ENCODE results near the gene HUS1.
"Not testable (repeated sequence)": the region's sequence is repeated elsewhere in the genome, so short reads cannot be mapped to it uniquely, and the experiment has no call there.

Gene HUS1

GRCh38 chr7:47979145-47979831, at the start of gene HUS1:
Gene HUS1, minus strand, starts transcription at chr7:47979615. Its CDS starts 96 bp downstream, at chr7:47979519.
- Mint-ChIP-seq H3K27me3 (no peaks in the 10 kb centered on the region), H3K9me3 (no peaks in the 10 kb centered on the region), H3K4me1 (peaks cover 34% of the 10 kb centered on the region), H3K36me3 (ENCODE audit: insufficient read depth) (peaks cover 42% of the 10 kb centered on the region), H3K27ac (ENCODE audit: low read depth) (peak within 1 kb of the TSS; percentile 95), H3K4me3 (peak within 1 kb of the TSS; percentile 90)
- DNase-seq (ENCODE audit: low spot score in 2 of 2) (peak; percentile 84 to 93), ATAC-seq (replicated peaks; ENCODE audit: extremely low read depth, poor library complexity, severe bottlenecking) (peak; percentile 98)

DNA sequence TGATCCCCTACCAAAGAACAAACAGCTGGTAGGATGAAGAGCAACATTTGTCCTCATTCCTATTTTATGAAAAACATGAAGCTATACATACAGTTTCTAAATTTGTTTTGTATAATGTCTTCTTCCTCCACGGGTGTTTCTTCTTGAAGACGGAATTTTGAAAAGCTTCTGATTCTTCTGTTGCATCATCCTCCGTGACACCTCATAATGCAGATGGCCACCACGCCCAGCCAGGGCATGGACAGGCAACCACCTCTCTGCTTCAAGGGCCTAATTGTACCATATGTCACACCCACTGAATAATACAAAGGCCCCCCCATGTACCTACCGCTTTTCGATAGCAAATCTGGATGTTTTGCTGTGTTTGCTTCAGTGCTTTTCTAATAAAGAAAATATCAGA, 49.5 kb upstream of the HUS1 start, which contains the start of gene SUN3:
SUN3 (minus strand) TSS at position 170 of the 400 bp plus-strand sequence; CDS start at position 1, 169 bp downstream.
- Mint-ChIP-seq H3K27me3 (peaks cover 30% of the 10 kb centered on the region), H3K27ac (ENCODE audit: low read depth) (no peak within 1 kb of the TSS)
- no peak for ATAC-seq (replicated peaks; ENCODE audit: extremely low read depth, poor library complexity, severe bottlenecking)

DNA sequence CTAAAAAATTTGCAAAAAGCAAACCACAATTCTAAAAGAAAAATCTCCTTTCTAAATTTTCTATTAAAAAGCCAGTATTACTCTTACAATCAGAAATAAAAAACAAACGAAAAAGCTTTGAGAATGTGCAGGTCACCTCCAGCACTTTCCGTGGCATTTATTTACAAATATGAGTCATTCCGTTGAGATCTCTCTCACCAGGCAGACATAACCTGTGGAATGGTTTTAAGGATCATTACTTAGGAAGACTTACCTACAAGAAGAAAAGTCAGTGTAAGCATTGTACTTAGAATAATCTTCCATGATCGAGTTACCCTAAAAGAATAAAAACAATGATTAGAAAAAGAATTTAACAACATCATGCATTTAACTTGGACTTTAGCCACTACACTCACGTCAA, 46.2 kb upstream of the HUS1 start:
- Mint-ChIP-seq H3K9me3 (no peaks in the 10 kb centered on the region), H3K4me1 (no peaks in the 10 kb centered on the region), H3K36me3 (ENCODE audit: insufficient read depth) (no peaks in the 10 kb centered on the region), H3K4me3 (no peak overlapping the region), H3K27ac (ENCODE audit: low read depth) (no peak overlapping the region), H3K27me3 (peaks cover 42% of the 10 kb centered on the region)
- ATAC-seq (replicated peaks; ENCODE audit: extremely low read depth, poor library complexity, severe bottlenecking) (no peak), DNase-seq (ENCODE audit: low spot score in 2 of 2) (no peak)

More for the DNA sequence above, 49.5 kb upstream of the HUS1 start, which contains the start of gene SUN3:
- H3K4me3 Mint-ChIP-seq = no peak within 1 kb of the TSS
- no peaks in the 10 kb centered on the region for H3K9me3 Mint-ChIP-seq
- no peak for DNase-seq (ENCODE audit: low spot score in 2 of 2)
- H3K36me3 Mint-ChIP-seq (ENCODE audit: insufficient read depth) = no peaks in the 10 kb centered on the region
- H3K4me1 Mint-ChIP-seq = no peaks in the 10 kb centered on the region

GRCh38 chr7:48017674-48018073, 38.3 kb upstream of the HUS1 start:
- H3K4me1 Mint-ChIP-seq = no peaks in the 10 kb centered on the region

GRCh38 chr7:48016641-48017040, 37.2 kb upstream of the HUS1 start:
- Mint-ChIP-seq H3K27me3 (peaks cover 36% of the 10 kb centered on the region), H3K27ac (ENCODE audit: low read depth) (no peak overlapping the region), H3K4me1 (no peaks in the 10 kb centered on the region), H3K36me3 (ENCODE audit: insufficient read depth) (no peaks in the 10 kb centered on the region), H3K4me3 (no peak overlapping the region), H3K9me3 (peaks cover 10% of the 10 kb centered on the region)
- ATAC-seq (replicated peaks; ENCODE audit: extremely low read depth, poor library complexity, severe bottlenecking) = no peak
- DNase-seq (ENCODE audit: low spot score in 2 of 2) = no peak

More at GRCh38 chr7:48017674-48018073, 38.3 kb upstream of the HUS1 start:
- ATAC-seq (replicated peaks; ENCODE audit: extremely low read depth, poor library complexity, severe bottlenecking) (no peak), DNase-seq (ENCODE audit: low spot score in 2 of 2) (no peak)
- no peak overlapping the region for H3K27ac Mint-ChIP-seq (ENCODE audit: low read depth)
- H3K4me3 Mint-ChIP-seq = no peak overlapping the region
- peaks cover 40% of the 10 kb centered on the region for H3K27me3 Mint-ChIP-seq
- H3K9me3 Mint-ChIP-seq = peaks cover 10% of the 10 kb centered on the region
- H3K36me3 Mint-ChIP-seq (ENCODE audit: insufficient read depth) = no peaks in the 10 kb centered on the region

DNA sequence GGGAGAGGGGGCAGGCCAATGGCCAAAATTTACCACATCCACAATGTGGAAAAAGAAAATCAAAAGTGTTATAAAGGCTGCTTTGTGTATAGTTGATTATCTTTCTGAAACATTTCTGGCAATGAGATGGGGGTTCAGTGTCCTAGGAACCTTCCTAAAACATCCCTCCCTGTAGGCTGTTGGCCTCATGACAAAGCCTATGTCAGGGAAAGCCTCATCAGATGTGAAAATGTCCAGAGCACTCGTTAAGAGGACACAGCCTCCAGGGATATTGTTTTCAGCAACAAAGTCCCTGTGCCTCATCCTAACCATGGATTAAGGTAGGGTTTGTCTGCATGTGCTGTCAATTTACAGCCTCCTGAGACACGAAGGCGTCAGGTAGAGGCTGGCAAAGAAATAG, 32.5 kb upstream of the HUS1 start:
- ATAC-seq (replicated peaks; ENCODE audit: extremely low read depth, poor library complexity, severe bottlenecking) = no peak
- Mint-ChIP-seq H3K27ac (ENCODE audit: low read depth) (no peak overlapping the region), H3K4me3 (no peak overlapping the region), H3K36me3 (ENCODE audit: insufficient read depth) (no peaks in the 10 kb centered on the region), H3K9me3 (no peaks in the 10 kb centered on the region), H3K27me3 (peaks cover 11% of the 10 kb centered on the region), H3K4me1 (no peaks in the 10 kb centered on the region)
- DNase-seq (ENCODE audit: low spot score in 2 of 2) = no peak

- Mint-ChIP-seq H3K27me3 (peaks cover 13% of the 10 kb centered on the region), H3K4me3 (no peak overlapping the region), H3K27ac (ENCODE audit: low read depth) (no peak overlapping the region), H3K4me1 (no peaks in the 10 kb centered on the region), H3K36me3 (ENCODE audit: insufficient read depth) (no peaks in the 10 kb centered on the region), H3K9me3 (no peaks in the 10 kb centered on the region)
- DNase-seq (ENCODE audit: low spot score in 2 of 2) (no peak), ATAC-seq (replicated peaks; ENCODE audit: extremely low read depth, poor library complexity, severe bottlenecking) (no peak)
Observed at GRCh38 chr7:48011323-48011722, 31.9 kb upstream of the HUS1 start.

GRCh38 chr7:48009954-48010353, 30.5 kb upstream of the HUS1 start:
- peaks cover 20% of the 10 kb centered on the region for H3K27me3 Mint-ChIP-seq
- DNase-seq (ENCODE audit: low spot score in 2 of 2) = no peak
- no peaks in the 10 kb centered on the region for H3K4me1 Mint-ChIP-seq
- ATAC-seq (replicated peaks; ENCODE audit: extremely low read depth, poor library complexity, severe bottlenecking) = no peak
- H3K9me3 Mint-ChIP-seq = no peaks in the 10 kb centered on the region
- no peak overlapping the region for H3K4me3 Mint-ChIP-seq
- no peak overlapping the region for H3K27ac Mint-ChIP-seq (ENCODE audit: low read depth)
- no peaks in the 10 kb centered on the region for H3K36me3 Mint-ChIP-seq (ENCODE audit: insufficient read depth)

DNA sequence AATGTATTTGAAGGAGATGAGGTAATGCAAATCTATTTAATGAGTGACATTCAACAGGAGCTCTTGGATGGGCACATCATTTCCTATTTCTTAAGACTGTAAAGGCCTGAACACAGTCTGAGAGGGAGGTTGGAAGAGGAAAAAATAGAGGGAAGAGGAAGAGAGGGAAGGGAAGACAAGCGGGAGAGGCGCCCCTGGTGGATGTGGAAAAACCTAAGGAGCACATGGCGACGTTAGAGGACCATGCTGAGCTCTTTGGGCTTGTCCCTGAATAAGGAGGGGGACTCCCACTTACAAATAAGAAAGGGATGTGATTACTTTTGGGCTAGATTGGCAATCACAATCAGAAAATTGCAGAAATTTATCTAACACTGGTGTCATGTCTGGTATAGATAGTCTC, 29.8 kb upstream of the HUS1 start:
- no peaks in the 10 kb centered on the region for H3K4me1 Mint-ChIP-seq
- DNase-seq (ENCODE audit: low spot score in 2 of 2) (no peak), ATAC-seq (replicated peaks; ENCODE audit: extremely low read depth, poor library complexity, severe bottlenecking) (no peak)
- no peak overlapping the region for H3K4me3 Mint-ChIP-seq
- H3K36me3 Mint-ChIP-seq (ENCODE audit: insufficient read depth) = no peaks in the 10 kb centered on the region
- H3K27ac Mint-ChIP-seq (ENCODE audit: low read depth) = no peak overlapping the region
- H3K9me3 Mint-ChIP-seq = no peaks in the 10 kb centered on the region
- H3K27me3 Mint-ChIP-seq = peaks cover 26% of the 10 kb centered on the region

GRCh38 chr7:48006866-48007265, 27.5 kb upstream of the HUS1 start:
- H3K4me3 Mint-ChIP-seq = no peak overlapping the region
- H3K4me1 Mint-ChIP-seq = no peaks in the 10 kb centered on the region
- H3K36me3 Mint-ChIP-seq (ENCODE audit: insufficient read depth) = no peaks in the 10 kb centered on the region
- H3K9me3 Mint-ChIP-seq = no peaks in the 10 kb centered on the region
- H3K27me3 Mint-ChIP-seq = peaks cover 26% of the 10 kb centered on the region
- no peak overlapping the region for H3K27ac Mint-ChIP-seq (ENCODE audit: low read depth)
- no peak for ATAC-seq (replicated peaks; ENCODE audit: extremely low read depth, poor library complexity, severe bottlenecking)
- no peak for DNase-seq (ENCODE audit: low spot score in 2 of 2)

DNA sequence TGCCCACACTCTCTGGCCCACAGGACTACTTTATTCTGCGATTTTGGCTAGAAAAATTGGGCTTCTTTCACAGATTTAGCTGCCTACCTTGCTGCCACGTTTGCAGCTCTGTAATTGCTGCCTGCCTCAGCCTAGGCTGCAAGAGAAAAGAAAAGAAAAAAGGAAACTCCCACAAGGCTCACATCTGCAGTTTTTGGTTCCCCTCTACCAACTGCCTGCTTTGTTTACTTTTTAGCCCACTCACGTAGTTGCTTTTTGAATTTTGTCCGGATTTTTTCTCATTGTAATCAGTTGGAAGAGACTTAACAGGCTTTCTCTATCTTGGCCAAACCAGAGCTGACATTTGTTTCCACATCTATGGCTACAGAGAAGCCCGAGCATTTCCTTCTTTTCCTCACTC, 25.2 kb upstream of the HUS1 start:
- Mint-ChIP-seq H3K27ac (ENCODE audit: low read depth) (no peak overlapping the region), H3K27me3 (peaks cover 26% of the 10 kb centered on the region), H3K4me1 (no peaks in the 10 kb centered on the region), H3K9me3 (no peaks in the 10 kb centered on the region), H3K36me3 (ENCODE audit: insufficient read depth) (no peaks in the 10 kb centered on the region), H3K4me3 (no peak overlapping the region)
- no peak for ATAC-seq (replicated peaks; ENCODE audit: extremely low read depth, poor library complexity, severe bottlenecking)
- DNase-seq (ENCODE audit: low spot score in 2 of 2) = no peak

DNA sequence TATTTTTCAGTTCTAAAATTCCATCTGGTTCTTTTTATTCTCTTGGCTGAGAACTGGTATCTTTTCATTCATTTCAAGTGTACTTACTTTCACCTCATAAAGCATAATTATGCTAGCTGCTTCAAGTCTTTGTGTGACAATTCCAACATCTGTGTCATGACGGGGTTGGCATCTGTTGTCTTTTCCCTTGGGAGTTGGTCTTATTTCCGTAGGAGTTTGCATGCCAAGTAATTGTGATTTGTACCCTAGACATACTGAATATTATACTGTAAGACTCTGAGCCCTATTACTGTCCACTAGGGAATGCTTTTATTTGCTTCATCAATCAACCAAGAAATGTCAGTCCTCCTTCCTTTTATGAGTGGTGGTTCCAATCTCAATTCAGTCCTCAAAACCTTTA, 24.6 kb upstream of the HUS1 start:
- no peak overlapping the region for H3K4me3 Mint-ChIP-seq
- DNase-seq (ENCODE audit: low spot score in 2 of 2) (no peak), ATAC-seq (replicated peaks; ENCODE audit: extremely low read depth, poor library complexity, severe bottlenecking) (no peak)
- H3K27me3 Mint-ChIP-seq = peaks cover 26% of the 10 kb centered on the region
- no peaks in the 10 kb centered on the region for H3K36me3 Mint-ChIP-seq (ENCODE audit: insufficient read depth)
- H3K4me1 Mint-ChIP-seq = no peaks in the 10 kb centered on the region
- no peak overlapping the region for H3K27ac Mint-ChIP-seq (ENCODE audit: low read depth)
- H3K9me3 Mint-ChIP-seq = no peaks in the 10 kb centered on the region

GRCh38 chr7:48000164-48000563, 20.7 kb upstream of the HUS1 start:
- not testable (repeated sequence) for H3K9me3 Mint-ChIP-seq; H3K4me1 Mint-ChIP-seq; H3K27me3 Mint-ChIP-seq; DNase-seq (ENCODE audit: low spot score in 2 of 2); ATAC-seq (replicated peaks; ENCODE audit: extremely low read depth, poor library complexity, severe bottlenecking); H3K36me3 Mint-ChIP-seq (ENCODE audit: insufficient read depth); H3K27ac Mint-ChIP-seq (ENCODE audit: low read depth); H3K4me3 Mint-ChIP-seq
